ENCODE measurements around the gene TMC7. TPM values are rescaled to one million over a fixed set of nuclear protein-coding genes. Genes with fewer than 3 reads are reported as not detected.

Gene TMC7
- total RNA-seq, 1 donor from 2014 or later, result 1.1 TPM

DNA sequence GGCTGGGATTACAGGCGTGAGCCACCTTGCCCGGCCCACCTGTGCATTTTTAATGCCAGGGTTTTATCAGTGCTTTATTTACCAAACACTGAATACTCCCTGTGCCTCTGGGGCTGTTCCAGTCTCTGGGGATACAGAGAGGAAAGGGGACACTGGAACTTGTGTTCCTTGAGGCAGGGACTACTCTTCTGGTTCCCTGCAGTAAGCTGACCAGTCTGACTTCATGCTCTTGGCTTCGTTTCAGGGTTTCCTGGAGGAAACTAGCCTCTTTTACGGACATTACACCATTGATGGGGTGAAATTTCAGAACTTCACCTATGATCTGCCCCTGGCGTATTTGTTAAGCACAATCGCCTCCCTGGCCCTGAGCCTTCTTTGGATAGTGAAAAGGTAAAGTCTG lies 46.2 kb downstream of the TMC7 start:
- DNase-seq (ENCODE audit: low read depth), result no peak

DNA sequence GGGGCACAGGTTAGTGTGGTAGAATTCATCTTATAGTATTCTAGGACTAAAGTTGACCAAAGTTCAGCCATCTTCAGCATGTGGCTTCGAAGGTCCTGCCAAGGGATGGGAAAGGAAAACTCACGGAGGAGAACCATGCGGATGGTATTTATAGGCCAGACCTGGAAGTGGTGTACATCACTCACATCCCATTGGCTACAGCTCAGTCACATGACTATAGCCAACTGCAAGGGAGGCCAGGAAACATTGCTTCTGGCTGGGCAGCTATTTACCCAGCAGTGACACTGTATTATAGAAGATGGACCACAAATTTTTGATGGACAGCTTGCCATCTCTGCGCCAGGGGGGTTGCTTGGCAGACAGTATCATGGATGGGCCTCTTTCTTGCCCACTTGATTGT lies 48.0 kb downstream of the TMC7 start:
- DNase-seq (ENCODE audit: low read depth), result no peak

DNA sequence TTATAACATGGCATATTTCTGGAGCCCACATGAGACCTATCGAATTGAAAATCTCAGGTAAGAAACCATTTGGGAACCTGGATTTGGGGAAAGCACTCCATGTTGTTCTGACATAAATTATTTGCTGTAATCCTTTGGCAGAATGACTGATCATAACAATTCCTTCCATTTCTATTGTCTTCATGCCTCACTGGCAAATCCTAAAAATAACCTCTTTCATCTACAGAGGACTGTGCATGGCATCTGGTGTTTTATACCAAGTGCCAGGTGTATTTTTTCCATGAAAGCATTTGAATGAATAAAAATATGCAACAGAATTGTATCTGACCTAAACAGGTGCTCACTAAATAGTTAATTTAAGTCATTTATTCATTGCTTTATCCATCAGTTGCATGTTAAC lies 50.0 kb downstream of the TMC7 start:
- DNase-seq (ENCODE audit: low read depth), result no peak

DNA sequence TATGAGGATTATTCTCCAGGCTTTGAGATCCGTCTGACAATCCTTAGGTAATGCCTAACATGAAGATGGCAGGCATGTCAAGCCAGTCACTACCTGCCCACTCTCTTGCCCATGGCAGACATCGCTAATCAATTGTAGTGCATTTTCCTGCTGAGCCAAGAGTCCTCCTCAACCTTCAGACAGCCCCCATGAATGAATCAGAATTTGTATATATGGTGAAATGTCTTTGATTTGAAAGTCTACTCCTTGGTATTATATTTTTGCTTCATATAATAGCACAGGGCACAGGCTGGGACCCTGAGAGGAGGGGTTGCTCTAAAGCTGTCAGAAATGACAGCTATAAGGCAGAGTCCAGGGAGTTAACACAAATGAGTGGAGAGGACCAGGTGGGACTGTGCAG lies 56.7 kb downstream of the TMC7 start:
- no peak for DNase-seq (ENCODE audit: low read depth)

DNA sequence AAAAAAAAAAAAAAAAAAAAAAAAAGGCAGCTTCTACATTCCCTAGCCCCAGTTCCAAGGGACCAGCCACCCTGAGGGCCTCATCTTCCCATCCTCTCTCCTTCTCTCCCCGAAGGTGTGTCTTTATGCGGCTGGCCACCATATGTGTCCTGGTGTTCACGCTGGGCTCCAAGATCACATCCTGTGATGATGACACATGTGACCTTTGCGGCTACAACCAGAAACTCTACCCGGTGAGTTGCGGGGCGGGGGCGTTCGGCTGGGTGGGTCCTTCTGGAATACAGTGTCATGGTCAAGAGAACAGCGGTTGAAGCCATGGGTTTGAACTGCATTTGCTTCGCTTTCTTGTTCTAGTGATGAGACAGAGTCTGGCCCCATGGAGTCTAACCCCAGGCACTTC lies 61.0 kb downstream of the TMC7 start:
- DNase-seq (ENCODE audit: low read depth), result no peak

DNA sequence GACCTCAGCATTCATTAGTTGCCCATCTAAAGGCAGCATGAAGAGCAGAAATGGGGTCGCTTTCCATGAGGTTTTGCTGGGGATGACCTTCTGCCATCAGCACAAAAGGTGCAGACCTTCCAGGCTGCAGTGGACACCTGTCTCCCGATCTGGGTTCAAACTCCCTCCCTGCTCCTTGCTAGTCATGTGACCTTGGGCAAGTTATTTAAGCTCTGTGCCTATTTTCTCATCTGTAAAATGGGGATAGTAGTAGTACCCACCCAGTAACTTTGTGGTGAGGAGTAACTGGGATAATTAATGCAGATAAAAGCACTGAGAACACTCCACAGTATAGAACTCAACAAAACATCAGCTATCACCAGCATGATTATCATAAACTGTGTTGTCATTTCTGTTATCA lies 62.3 kb downstream of the TMC7 start:
- no peak for DNase-seq (ENCODE audit: low read depth)

DNA sequence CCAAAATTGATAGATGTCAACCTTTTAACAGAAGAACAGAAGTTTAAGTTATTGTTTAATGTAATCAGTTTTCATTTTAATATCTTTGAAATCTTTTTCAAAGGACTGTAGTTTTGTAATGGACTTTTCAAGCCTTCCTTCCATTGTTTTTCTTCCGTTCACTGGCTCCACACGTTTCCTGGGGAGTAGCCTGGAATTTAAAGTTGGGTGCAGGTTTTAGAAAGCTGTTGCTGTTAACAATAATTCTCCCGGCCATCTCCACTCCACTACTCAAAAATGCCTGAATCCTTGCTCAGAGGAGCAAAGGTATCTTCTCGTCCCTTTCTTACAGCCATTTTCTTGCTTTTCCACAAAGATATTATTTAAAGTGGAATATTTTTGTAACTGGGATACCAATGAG lies 79.0 kb downstream of the TMC7 start:
- no peak for DNase-seq (ENCODE audit: low read depth)

DNA sequence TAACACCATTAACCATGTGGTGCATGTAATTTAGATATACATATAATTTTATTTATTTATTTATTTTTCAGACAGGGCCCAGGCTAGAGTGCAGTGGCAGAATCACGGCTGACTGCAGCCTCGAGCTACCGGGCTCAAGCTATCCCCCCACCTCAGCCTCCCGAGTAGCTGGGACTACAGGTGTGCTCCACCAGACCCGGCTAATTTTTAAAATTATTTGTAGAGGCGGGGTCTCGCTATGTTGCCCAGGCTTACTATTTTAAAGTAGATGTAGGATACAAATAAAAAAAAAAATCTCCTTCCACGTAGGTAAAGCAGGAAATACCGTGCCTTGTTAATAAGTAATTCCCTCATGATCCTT lies 83.2 kb downstream of the TMC7 start:
- no peak for DNase-seq (ENCODE audit: low read depth)

DNA sequence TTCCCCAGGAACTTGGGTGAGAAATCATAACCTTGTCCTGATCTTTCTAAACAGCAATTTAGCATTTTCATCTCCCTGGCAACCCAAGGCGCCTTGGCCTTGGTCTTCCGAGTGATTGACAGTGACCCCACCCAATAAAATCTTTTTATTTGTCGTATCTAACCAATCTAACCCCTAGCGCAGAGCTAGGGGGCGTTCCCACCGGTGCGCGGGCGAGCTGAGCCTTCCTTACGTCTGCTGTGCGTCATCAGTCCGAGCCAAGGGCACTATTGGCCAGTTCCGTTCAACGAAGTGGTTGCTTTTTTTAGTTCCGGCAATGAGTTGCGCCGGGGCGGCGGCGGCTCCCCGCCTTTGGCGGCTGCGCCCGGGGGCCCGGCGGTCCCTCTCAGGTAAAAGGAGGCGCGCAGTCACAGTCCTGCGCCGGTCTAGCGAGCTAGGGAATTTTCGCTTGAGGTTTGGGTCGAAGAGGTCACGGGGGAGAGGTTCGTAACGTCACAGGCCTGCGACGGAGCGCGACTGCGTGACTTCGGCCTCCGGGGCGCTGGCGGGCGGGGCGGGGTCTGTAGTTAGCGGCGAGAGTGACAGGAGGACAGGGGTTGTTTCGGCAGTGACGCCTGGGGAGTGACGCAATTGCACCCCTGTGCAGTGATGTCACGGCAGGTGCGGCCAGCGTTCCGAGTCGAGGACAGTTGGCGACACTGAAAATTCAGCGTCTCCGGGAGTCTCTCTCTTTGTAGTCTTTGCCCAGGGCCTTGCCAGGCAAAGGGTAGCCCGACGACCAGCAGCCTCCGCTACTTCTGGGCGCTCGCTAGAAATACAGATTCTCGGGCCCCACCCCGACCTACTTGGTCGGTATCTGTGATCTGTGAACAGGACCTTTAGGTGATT lies 83.9 kb downstream of the TMC7 start, which contains the start of gene COQ7:
TSS of gene COQ7 (plus strand) at position 266 of the 888 bp plus-strand sequence. CDS start at position 317, 51 bp downstream.
- peak; percentile 99 for DNase-seq (ENCODE audit: low read depth)

DNA sequence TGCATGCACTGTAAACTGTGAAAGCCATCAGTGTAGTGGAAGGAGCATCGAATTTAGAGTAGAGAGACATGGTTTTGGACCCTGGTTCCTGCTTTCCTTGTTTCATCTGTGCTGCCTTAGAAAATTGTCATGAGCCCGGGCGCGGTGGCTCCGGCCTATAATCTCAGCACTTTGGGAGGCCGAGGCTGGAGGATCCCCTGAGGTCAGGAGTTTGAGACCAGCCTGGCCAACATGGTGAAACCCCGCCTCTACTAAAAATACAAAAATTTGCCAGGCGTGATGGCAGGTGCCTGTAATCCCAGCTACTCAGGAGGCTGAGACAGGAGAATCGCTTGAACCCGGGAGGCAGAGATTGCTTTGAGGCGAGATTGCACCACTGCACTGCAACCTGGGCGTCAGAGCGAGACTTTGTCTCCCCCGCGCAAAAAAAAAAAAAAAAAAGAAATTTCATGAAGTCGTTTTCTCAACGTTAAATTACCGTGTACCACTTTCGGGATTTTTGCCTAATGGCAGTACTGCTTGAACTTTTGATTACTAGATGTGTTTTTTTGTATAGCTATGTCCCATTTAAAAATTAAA lies 84.6 kb downstream of the TMC7 start:
- no peak for DNase-seq (ENCODE audit: low read depth)

DNA sequence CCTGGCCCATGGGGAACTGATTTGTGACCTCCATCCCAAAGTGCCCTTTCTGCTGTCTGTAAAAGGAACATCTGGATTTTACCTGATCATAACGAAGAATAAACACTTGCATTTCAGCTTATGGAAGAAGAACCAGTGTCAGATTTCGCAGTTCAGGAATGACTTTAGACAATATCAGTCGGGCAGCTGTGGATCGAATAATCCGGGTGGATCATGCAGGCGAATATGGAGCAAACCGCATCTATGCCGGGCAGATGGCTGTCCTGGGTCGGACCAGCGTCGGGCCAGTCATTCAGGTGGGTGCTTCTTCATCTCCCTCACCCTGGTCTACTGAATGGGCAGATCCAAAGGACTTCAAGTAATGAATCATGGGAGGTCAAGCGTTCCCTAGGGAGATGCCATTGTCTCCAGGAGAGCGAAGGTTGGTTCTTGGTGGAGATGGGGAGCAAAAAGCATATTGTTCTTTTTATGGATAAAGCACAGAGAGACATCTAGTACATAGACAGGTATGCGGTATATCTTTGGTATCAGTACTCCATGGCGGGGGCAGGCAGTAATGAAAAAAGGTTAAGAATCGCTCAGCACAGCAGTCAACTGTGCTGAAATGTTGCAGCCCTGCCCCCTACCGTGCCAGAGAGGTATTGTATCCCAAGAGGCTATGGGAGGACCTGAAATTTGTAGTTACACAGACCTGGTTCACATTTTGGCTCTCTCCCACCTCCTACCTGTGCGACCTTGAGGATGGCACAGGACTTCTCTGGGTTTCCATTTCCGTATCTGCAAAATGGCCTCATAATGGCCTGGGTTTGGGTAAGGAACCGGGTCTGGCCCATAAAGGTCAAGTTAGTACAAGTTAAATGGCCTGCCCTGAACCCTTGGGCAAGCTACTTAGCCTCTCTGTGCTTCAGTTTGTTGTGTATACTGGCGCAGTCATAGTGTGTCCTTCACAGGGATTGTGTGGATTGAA lies 88.4 kb downstream of the TMC7 start:
- peak; percentile 40 for DNase-seq (ENCODE audit: low read depth)

DNA sequence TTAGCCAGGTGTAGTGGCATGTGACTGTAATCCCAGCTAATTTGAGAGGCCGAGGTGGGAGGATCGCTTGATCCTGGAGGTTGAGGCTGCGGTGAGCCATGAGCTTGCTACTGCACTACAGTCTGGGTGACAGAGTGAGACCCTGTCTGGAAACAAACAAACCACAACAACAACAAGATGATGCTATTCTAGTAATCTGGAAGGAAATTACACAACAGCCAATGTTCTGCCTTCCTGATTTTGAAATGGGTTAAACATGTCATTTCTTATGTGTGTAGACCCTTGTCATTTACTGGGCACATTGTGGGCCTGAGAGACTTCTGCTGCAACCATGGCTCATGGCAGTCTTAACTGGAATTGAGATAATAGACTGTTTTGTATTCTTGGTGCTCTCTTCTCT lies 89.6 kb downstream of the TMC7 start:
- DNase-seq (ENCODE audit: low read depth), result no peak

DNA sequence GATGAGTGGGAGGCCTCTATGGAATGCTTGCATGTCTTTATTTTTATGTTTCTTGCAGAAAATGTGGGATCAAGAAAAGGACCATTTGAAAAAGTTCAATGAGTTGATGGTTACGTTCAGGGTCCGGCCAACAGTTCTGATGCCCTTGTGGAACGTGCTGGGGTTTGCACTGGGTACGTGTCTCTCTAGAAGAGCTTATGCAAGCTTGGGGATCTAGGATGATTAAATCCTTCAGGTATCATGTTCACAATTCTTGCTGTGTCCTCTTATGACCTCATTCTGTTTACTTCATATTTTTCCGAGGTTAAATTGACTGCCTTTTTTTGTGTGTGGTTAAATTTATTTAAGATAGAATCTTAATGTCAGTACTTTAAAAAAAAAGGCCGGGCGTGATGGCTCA lies 90.1 kb downstream of the TMC7 start:
- DNase-seq (ENCODE audit: low read depth), result no peak

DNA sequence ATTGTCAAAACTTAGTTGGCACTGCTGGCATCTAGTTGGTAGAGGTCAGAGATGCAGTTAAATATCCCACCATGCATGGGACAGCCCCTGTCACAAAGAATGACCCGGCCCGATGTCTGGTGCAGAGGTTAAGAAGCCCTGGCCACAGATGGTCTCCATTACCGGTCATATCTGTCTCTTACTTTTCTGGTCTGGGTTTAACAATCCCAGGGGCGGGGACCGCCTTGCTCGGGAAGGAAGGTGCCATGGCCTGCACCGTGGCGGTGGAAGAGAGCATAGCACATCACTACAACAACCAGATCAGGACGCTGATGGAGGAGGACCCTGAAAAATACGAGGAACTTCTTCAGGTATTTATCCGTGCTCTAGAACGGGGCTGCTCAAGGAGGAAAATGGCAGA lies 91.8 kb downstream of the TMC7 start:
- DNase-seq (ENCODE audit: low read depth), result no peak

DNA sequence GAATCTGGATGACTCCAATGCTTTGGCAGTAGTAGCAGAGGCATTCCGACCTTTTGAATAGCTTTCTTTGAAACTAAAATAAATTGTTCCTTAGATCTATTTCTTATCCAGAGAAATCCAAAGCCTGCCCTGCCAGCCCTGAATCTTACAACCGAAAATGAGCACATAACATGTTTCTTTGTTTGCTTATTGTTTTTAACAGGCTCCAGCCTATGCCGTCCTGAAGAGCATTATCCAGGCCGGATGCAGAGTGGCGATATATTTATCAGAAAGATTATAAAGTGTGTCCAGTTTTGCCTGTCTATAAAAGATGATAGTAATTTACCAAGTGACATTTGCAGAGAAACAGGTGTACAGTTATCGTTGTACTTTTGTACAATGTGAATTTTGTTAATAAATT lies 94.1 kb downstream of the TMC7 start:
- DNase-seq (ENCODE audit: low read depth), result no peak

DNA sequence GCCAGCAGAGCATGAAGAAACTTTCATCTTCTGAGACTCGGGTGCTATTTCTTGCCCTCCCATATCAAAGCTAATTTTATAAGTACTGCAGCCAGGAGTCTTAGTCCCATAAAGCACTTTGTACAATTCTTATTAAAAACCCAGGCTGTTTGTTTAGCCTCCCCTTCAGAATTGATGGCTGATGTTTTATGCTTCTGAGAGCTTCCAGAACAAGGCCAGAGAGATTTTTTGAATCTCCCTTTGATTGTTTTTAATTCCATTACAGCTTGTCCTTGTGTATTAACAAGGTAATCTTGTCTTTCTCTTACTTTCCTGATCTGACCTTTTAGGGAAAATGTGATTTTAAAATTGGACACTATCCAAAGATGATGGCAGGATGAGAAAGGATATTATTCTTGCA lies 99.9 kb downstream of the TMC7 start:
- DNase-seq (ENCODE audit: low read depth), result no peak

DNA sequence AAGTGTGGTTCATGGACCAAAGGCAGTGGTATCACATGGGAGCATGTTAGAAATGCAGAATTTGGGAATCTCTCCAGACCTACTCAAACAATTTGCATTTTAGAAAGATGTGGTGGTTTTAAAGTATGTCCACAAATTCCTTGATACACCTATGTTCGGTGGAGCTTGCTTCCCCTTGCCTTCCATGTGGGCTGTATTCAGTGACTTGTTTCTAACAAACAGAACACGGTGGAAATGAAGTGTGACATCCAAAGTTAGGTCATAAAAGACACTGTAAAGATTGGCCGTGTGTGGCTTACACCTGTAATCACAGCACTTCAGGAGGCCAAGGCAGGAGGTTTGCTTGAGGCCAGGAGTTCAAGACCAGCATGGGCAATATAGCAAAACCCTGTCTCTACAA lies 100.4 kb downstream of the TMC7 start:
- DNase-seq (ENCODE audit: low read depth), result no peak

DNA sequence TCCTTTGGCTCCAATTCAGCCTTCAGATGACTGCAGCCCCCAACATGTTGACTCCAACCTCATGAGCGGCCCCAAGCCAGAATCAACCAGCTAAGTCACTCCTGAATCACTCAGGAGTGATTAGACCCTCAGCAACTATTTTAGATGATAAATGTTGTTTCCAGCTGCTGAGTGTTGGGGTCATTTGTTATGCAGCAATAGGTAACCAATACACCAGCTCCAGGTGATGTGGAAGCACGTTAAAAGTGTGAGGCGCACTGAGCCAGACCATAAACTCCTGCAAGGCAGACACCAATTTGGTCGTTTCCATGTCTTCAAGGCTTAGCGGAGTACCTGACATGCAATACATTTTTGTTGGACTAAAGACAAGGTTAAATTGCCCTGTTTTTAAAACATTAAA lies 101.1 kb downstream of the TMC7 start:
- no peak for DNase-seq (ENCODE audit: low read depth)

DNA sequence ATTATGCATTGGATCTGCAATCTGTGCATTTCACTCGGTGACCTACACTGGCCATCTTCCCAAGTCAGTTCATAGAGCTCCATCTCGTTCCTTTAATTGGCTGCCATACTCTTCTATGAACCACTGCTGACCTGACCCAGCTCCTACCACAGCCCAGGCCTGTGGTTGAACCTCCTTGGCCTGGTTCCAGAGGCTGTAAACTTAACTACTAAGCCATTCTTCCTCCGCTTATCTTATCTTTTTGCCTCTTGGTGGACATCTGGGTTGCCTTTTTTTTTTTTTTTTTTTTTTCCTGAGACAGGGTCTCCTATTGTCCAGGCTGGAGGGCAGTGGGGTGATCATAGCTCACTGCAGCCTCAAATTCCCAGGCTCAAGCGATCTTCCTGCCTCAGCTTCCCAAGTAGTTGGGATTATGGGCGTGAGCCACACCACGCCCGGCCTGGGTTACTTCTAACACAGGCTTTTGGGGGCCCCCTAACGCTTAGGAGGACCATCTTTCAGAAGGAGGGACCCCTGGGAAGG lies 102.0 kb downstream of the TMC7 start:
- peak; percentile 27 for DNase-seq (ENCODE audit: low read depth)

DNA sequence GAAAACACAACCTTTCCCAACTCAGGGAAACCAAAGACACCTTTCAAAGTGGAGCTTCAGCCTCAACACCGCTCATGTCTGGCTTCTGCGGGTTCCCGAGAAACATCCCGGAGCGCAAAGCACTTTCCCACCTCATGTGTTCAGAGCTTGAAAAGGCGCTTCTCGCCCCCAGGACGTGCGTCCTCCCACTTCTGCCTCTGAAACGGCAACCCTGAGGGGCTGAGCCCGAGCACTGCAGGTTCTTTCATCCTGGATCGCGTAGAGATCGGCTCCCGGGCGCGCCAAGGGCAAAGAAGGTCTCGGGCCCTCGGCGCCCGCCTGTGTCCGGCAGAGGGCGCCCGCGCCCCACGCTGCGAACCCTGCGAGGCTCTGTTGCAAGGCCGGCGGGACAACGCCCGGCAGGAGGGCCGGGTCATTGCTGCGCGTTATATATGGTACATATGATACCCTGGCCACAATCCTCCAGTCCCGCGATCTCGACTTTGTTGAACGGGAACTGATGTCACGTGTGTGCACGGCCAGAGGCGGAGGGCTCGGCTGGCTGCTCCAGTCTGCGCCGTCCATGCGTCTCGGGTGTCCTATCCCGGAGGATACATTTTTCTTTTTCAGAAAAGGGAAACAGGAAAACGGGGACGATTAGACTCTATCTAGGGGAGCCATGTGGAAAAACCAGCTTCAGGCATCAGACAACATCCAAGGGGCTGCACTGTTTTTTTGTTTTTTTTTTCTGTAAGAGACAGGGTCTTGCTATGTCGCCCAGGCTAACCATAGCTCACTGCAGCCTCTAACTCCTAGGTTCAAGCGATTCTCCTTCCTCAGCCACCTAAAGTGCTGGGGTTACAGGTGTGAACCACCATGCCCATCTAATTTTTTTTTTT lies 102.8 kb downstream of the TMC7 start:
- peak; percentile 15 for DNase-seq (ENCODE audit: low read depth)

DNA sequence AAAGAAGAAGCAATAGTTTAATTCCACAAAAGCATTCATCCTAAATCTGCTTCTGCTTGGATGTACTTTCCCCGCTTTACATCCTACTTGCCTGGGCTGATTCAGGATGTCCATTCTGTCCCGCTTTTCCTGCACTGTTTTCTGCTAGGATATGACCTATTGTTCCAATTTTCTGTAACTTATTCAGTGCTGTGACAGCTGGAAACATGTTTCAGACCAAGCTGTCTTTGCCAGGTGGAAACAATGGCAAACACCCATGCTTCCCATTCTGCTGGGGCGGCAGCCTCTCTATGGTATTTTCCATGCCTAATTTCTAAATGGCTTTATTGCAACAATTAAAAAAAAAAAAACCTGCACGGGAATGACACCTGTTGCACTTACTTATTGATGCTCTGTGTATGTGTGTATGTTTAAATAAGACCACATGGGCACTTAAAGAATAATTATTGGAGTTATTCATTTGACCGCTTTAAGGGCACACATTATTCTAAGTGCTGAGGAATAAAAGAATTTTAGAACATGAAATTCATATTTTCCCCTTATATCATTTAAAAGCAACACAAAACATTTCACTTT lies 104.7 kb downstream of the TMC7 start:
- DNase-seq (ENCODE audit: low read depth), result no peak

Measured in renal cortical epithelial cell (primary cell).